Stimulated activated CD4-positive, alpha-beta T cell treated with anti-CD3 and anti-CD28 coated beads, Interleukin-15, amount 100 ng/mL, for 24 hours (primary cell): ENCODE results near the gene ZBTB7A.
A peak's percentile ranks its signal among the peaks of the same experiment; 100 is the strongest.

Experiments used
- DNase-seq: peaks from one replicate; pipeline ENCODE4 v3.0.0-alpha.2; 2020

The ZBTB7A gene

GRCh38 chr19:4066682-4067395 lies at the start of gene ZBTB7A:
Gene ZBTB7A (minus strand): TSS chr19:4066899. CDS start chr19:4055232, 11,667 bp downstream.
- peak; percentile 73 for DNase-seq

- no peak for DNase-seq
Observed at GRCh38 chr19:4115818-4116385, 49.2 kb upstream of the ZBTB7A start.

GRCh38 chr19:4115050-4115817 lies 48.5 kb upstream of the ZBTB7A start:
- peak; percentile 69 for DNase-seq

GRCh38 chr19:4114181-4114580 lies 47.5 kb upstream of the ZBTB7A start:
- no peak for DNase-seq

- DNase-seq: no peak
Observed at GRCh38 chr19:4113398-4114088, 46.8 kb upstream of the ZBTB7A start.

- no peak for DNase-seq
Observed at GRCh38 chr19:4112367-4112766, 45.7 kb upstream of the ZBTB7A start.

GRCh38 chr19:4109626-4109945 lies 42.9 kb upstream of the ZBTB7A start:
- no peak for DNase-seq

- peak; percentile 64 for DNase-seq
Observed at GRCh38 chr19:4108767-4109625, 42.3 kb upstream of the ZBTB7A start.

- DNase-seq: peak; percentile 39
Observed at GRCh38 chr19:4103080-4103433, 36.4 kb upstream of the ZBTB7A start.

- no peak for DNase-seq
Observed at GRCh38 chr19:4102339-4103079, 35.8 kb upstream of the ZBTB7A start.

- DNase-seq: no peak
Observed at GRCh38 chr19:4101496-4101770, 34.7 kb upstream of the ZBTB7A start.

- DNase-seq: no peak
Observed at GRCh38 chr19:4100647-4101495, 34.2 kb upstream of the ZBTB7A start.

- no peak for DNase-seq
Observed at GRCh38 chr19:4099041-4099764, 32.5 kb upstream of the ZBTB7A start.

- DNase-seq: no peak
Observed at GRCh38 chr19:4098493-4098892, 31.8 kb upstream of the ZBTB7A start.

- DNase-seq: no peak
Observed at GRCh38 chr19:4097501-4097900, 30.8 kb upstream of the ZBTB7A start.

GRCh38 chr19:4096049-4096892 lies 29.6 kb upstream of the ZBTB7A start:
- DNase-seq: no peak

- DNase-seq: no peak
Observed at GRCh38 chr19:4095488-4095844, 28.8 kb upstream of the ZBTB7A start.

- DNase-seq: no peak
Observed at GRCh38 chr19:4094761-4095487, 28.2 kb upstream of the ZBTB7A start.

- no peak for DNase-seq
Observed at GRCh38 chr19:4094291-4094690, 27.6 kb upstream of the ZBTB7A start.
